Measurements from ENCODE around the gene PRKN.

The PRKN gene

GRCh38 chr6:162307865-162308264, 419.7 kb downstream of the PRKN start:
- H3K4me1 Mint-ChIP-seq: no peaks in the 10 kb centered on the region
- H3K36me3 Mint-ChIP-seq: peaks cover 3% of the 10 kb centered on the region
- no peaks in the 10 kb centered on the region for H3K27me3 Mint-ChIP-seq
- ATAC-seq (ENCODE audit: low read depth): no peak
- H3K9me3 Mint-ChIP-seq: peaks cover 2% of the 10 kb centered on the region
- H3K4me3 Mint-ChIP-seq: no peak overlapping the region
- no peak overlapping the region for H3K27ac Mint-ChIP-seq
- DNase-seq (ENCODE audit: low spot score in 2 of 2): no peak

- Mint-ChIP-seq H3K36me3 (peaks cover 5% of the 10 kb centered on the region), H3K4me1 (no peaks in the 10 kb centered on the region), H3K4me3 (no peak overlapping the region), H3K27ac (no peak overlapping the region), H3K9me3 (peaks cover 5% of the 10 kb centered on the region), H3K27me3 (no peaks in the 10 kb centered on the region)
- DNase-seq (ENCODE audit: low spot score in 2 of 2) (no peak), ATAC-seq (ENCODE audit: low read depth) (no peak)
Observed at GRCh38 chr6:162306616-162307015, 420.9 kb downstream of the PRKN start.

GRCh38 chr6:162301128-162301527, 426.4 kb downstream of the PRKN start:
- no peak for ATAC-seq (ENCODE audit: low read depth)
- peaks cover 3% of the 10 kb centered on the region for H3K9me3 Mint-ChIP-seq
- no peak overlapping the region for H3K27ac Mint-ChIP-seq
- H3K27me3 Mint-ChIP-seq: no peaks in the 10 kb centered on the region
- DNase-seq (ENCODE audit: low spot score in 2 of 2): no peak
- peaks cover 2% of the 10 kb centered on the region for H3K36me3 Mint-ChIP-seq
- H3K4me3 Mint-ChIP-seq: no peak overlapping the region
- no peaks in the 10 kb centered on the region for H3K4me1 Mint-ChIP-seq

- ATAC-seq (ENCODE audit: low read depth): no peak
- no peak for DNase-seq (ENCODE audit: low spot score in 2 of 2)
- Mint-ChIP-seq H3K4me1 (no peaks in the 10 kb centered on the region), H3K27me3 (peaks cover 2% of the 10 kb centered on the region), H3K4me3 (no peak overlapping the region), H3K36me3 (no peaks in the 10 kb centered on the region), H3K9me3 (no peaks in the 10 kb centered on the region), H3K27ac (no peak overlapping the region)
Observed at GRCh38 chr6:162294029-162294428, 433.5 kb downstream of the PRKN start.

- Mint-ChIP-seq H3K27me3 (peaks cover 2% of the 10 kb centered on the region), H3K36me3 (no peaks in the 10 kb centered on the region), H3K27ac (no peak overlapping the region), H3K4me3 (no peak overlapping the region), H3K4me1 (no peaks in the 10 kb centered on the region), H3K9me3 (no peaks in the 10 kb centered on the region)
- no peak for DNase-seq (ENCODE audit: low spot score in 2 of 2)
- no peak for ATAC-seq (ENCODE audit: low read depth)
Observed at GRCh38 chr6:162292915-162293314, 434.7 kb downstream of the PRKN start.

- H3K27me3 Mint-ChIP-seq: peaks cover 2% of the 10 kb centered on the region
- H3K4me1 Mint-ChIP-seq: no peaks in the 10 kb centered on the region
- no peaks in the 10 kb centered on the region for H3K36me3 Mint-ChIP-seq
- H3K9me3 Mint-ChIP-seq: no peaks in the 10 kb centered on the region
- H3K4me3 Mint-ChIP-seq: no peak overlapping the region
- no peak for ATAC-seq (ENCODE audit: low read depth)
- no peak overlapping the region for H3K27ac Mint-ChIP-seq
- DNase-seq (ENCODE audit: low spot score in 2 of 2): no peak
Observed at GRCh38 chr6:162290846-162291465, 436.6 kb downstream of the PRKN start.

- no peak for ATAC-seq (ENCODE audit: low read depth)
Observed at GRCh38 chr6:162289972-162290371, 437.6 kb downstream of the PRKN start.

GRCh38 chr6:162273986-162274385, 453.6 kb downstream of the PRKN start:
- Mint-ChIP-seq H3K36me3 (no peaks in the 10 kb centered on the region), H3K9me3 (no peaks in the 10 kb centered on the region), H3K4me1 (no peaks in the 10 kb centered on the region), H3K27me3 (no peaks in the 10 kb centered on the region), H3K27ac (no peak overlapping the region), H3K4me3 (no peak overlapping the region)
- ATAC-seq (ENCODE audit: low read depth) (no peak), DNase-seq (ENCODE audit: low spot score in 2 of 2) (no peak)

More at GRCh38 chr6:162289972-162290371, 437.6 kb downstream of the PRKN start:
- H3K36me3 Mint-ChIP-seq: no peaks in the 10 kb centered on the region
- DNase-seq (ENCODE audit: low spot score in 2 of 2): no peak
- H3K27ac Mint-ChIP-seq: no peak overlapping the region
- H3K4me3 Mint-ChIP-seq: no peak overlapping the region
- H3K27me3 Mint-ChIP-seq: no peaks in the 10 kb centered on the region
- H3K9me3 Mint-ChIP-seq: no peaks in the 10 kb centered on the region
- no peaks in the 10 kb centered on the region for H3K4me1 Mint-ChIP-seq

GRCh38 chr6:162271922-162272321, 455.6 kb downstream of the PRKN start:
- H3K27ac Mint-ChIP-seq: no peak overlapping the region
- DNase-seq (ENCODE audit: low spot score in 2 of 2) (no peak), ATAC-seq (ENCODE audit: low read depth) (no peak)
- H3K4me1 Mint-ChIP-seq: no peaks in the 10 kb centered on the region
- no peaks in the 10 kb centered on the region for H3K9me3 Mint-ChIP-seq
- H3K27me3 Mint-ChIP-seq: no peaks in the 10 kb centered on the region
- no peak overlapping the region for H3K4me3 Mint-ChIP-seq
- H3K36me3 Mint-ChIP-seq: no peaks in the 10 kb centered on the region

- no peaks in the 10 kb centered on the region for H3K27me3 Mint-ChIP-seq
Observed at GRCh38 chr6:162270966-162271365, 456.6 kb downstream of the PRKN start.

GRCh38 chr6:162267641-162268040, 459.9 kb downstream of the PRKN start:
- ATAC-seq (ENCODE audit: low read depth) (no peak), DNase-seq (ENCODE audit: low spot score in 2 of 2) (no peak)
- no peak overlapping the region for H3K27ac Mint-ChIP-seq
- no peaks in the 10 kb centered on the region for H3K27me3 Mint-ChIP-seq
- H3K4me1 Mint-ChIP-seq: no peaks in the 10 kb centered on the region
- no peak overlapping the region for H3K4me3 Mint-ChIP-seq
- no peaks in the 10 kb centered on the region for H3K36me3 Mint-ChIP-seq
- peaks cover 2% of the 10 kb centered on the region for H3K9me3 Mint-ChIP-seq

More at GRCh38 chr6:162270966-162271365, 456.6 kb downstream of the PRKN start:
- no peak for ATAC-seq (ENCODE audit: low read depth)
- no peak overlapping the region for H3K4me3 Mint-ChIP-seq
- no peaks in the 10 kb centered on the region for H3K36me3 Mint-ChIP-seq
- no peaks in the 10 kb centered on the region for H3K9me3 Mint-ChIP-seq
- no peak overlapping the region for H3K27ac Mint-ChIP-seq
- H3K4me1 Mint-ChIP-seq: no peaks in the 10 kb centered on the region
- DNase-seq (ENCODE audit: low spot score in 2 of 2): no peak

GRCh38 chr6:162267126-162267525, 460.4 kb downstream of the PRKN start:
- no peak for ATAC-seq (ENCODE audit: low read depth)
- no peak overlapping the region for H3K4me3 Mint-ChIP-seq
- no peaks in the 10 kb centered on the region for H3K27me3 Mint-ChIP-seq
- no peaks in the 10 kb centered on the region for H3K36me3 Mint-ChIP-seq
- no peak for DNase-seq (ENCODE audit: low spot score in 2 of 2)
- H3K9me3 Mint-ChIP-seq: peaks cover 2% of the 10 kb centered on the region
- no peak overlapping the region for H3K27ac Mint-ChIP-seq
- H3K4me1 Mint-ChIP-seq: no peaks in the 10 kb centered on the region

GRCh38 chr6:162264581-162264980, 463.0 kb downstream of the PRKN start:
- no peak overlapping the region for H3K4me3 Mint-ChIP-seq
- no peaks in the 10 kb centered on the region for H3K4me1 Mint-ChIP-seq
- H3K9me3 Mint-ChIP-seq: peaks cover 2% of the 10 kb centered on the region
- peaks cover 4% of the 10 kb centered on the region for H3K36me3 Mint-ChIP-seq
- no peak for ATAC-seq (ENCODE audit: low read depth)
- no peak overlapping the region for H3K27ac Mint-ChIP-seq
- DNase-seq (ENCODE audit: low spot score in 2 of 2): no peak
- no peaks in the 10 kb centered on the region for H3K27me3 Mint-ChIP-seq

GRCh38 chr6:162262466-162263196, 464.9 kb downstream of the PRKN start:
- Mint-ChIP-seq H3K4me1 (no peaks in the 10 kb centered on the region), H3K9me3 (peaks cover 2% of the 10 kb centered on the region)

GRCh38 chr6:162261598-162261997, 466.0 kb downstream of the PRKN start:
- Mint-ChIP-seq H3K9me3 (peaks cover 2% of the 10 kb centered on the region), H3K27ac (no peak overlapping the region), H3K4me3 (no peak overlapping the region), H3K36me3 (peaks cover 8% of the 10 kb centered on the region), H3K4me1 (no peaks in the 10 kb centered on the region), H3K27me3 (no peaks in the 10 kb centered on the region)
- DNase-seq (ENCODE audit: low spot score in 2 of 2) (no peak), ATAC-seq (ENCODE audit: low read depth) (no peak)

More at GRCh38 chr6:162262466-162263196, 464.9 kb downstream of the PRKN start:
- Mint-ChIP-seq H3K27me3 (no peaks in the 10 kb centered on the region), H3K36me3 (peaks cover 8% of the 10 kb centered on the region), H3K4me3 (no peak overlapping the region), H3K27ac (no peak overlapping the region)
- ATAC-seq (ENCODE audit: low read depth) (no peak), DNase-seq (ENCODE audit: low spot score in 2 of 2) (no peak)

Measured in memory B cell (primary cell).